Measurements from ENCODE around the gene RWDD3. TPM values are rescaled to one million over a fixed set of nuclear protein-coding genes. Genes with fewer than 3 reads are reported as not detected.

The RWDD3 gene
- total RNA-seq, 1 experiment from 2014 or later: 6.1 TPM

- in situ Hi-C loops (cut with HindIII; ENCODE audit: low pct_unique_long_range_greater_than_20kb, low sequenced_read_pairs) (no loop called here), intact Hi-C loops (cut with micrococcal nuclease; ENCODE audit: unreplicated experiment) (no loop called here)
- ChIA-PET CTCF (no interaction called here), POLR2A (no interaction called here)
- Histone ChIP-seq H3K36me3 (ENCODE audit: control insufficient read depth, insufficient read depth, low read length) (no peaks in the 10 kb centered on the region), H3K27ac (ENCODE audit: low read length) (no peak overlapping the region), H3K27me3 (ENCODE audit: control insufficient read depth, insufficient read depth, low read length) (no peaks in the 10 kb centered on the region), H3K4me3 (ENCODE audit: low read depth in 2 of 2, low read length in 2 of 2) (no peak overlapping the region), H3K9me3 (ENCODE audit: control insufficient read depth, insufficient read depth, low read depth, low read length) (no peaks in the 10 kb centered on the region), H3K4me1 (ENCODE audit: control insufficient read depth, insufficient read depth, low read length) (no peaks in the 10 kb centered on the region)
- no peak for TF ChIP-seq POLR2AphosphoS5 (IDR thresholded peaks at IDR 0.05; ENCODE audit: low read depth, low read length)
- no peak for ATAC-seq
- DNase-seq (ENCODE audit: low read depth, low spot score): no peak
- no TSS peak for BruUV-seq (replicated peaks)
These were observed 32.1 kb upstream of the RWDD3 start for GRCh38 chr1:95201905-95202304.

GRCh38 chr1:95203908-95204437, 30.0 kb upstream of the RWDD3 start:
- Histone ChIP-seq H3K27ac (ENCODE audit: low read length) (no peak overlapping the region), H3K4me3 (ENCODE audit: low read depth in 2 of 2, low read length in 2 of 2) (no peak overlapping the region), H3K4me1 (ENCODE audit: control insufficient read depth, insufficient read depth, low read length) (no peaks in the 10 kb centered on the region), H3K27me3 (ENCODE audit: control insufficient read depth, insufficient read depth, low read length) (no peaks in the 10 kb centered on the region), H3K9me3 (ENCODE audit: control insufficient read depth, insufficient read depth, low read depth, low read length) (no peaks in the 10 kb centered on the region), H3K36me3 (ENCODE audit: control insufficient read depth, insufficient read depth, low read length) (no peaks in the 10 kb centered on the region)
- POLR2A ChIA-PET: no interaction called here
- ATAC-seq: no peak
- intact Hi-C loops (cut with micrococcal nuclease; ENCODE audit: unreplicated experiment) (no loop called here), in situ Hi-C loops (cut with HindIII; ENCODE audit: low pct_unique_long_range_greater_than_20kb, low sequenced_read_pairs) (no loop called here)
- CTCF ChIA-PET: no interaction called here
- BruUV-seq (replicated peaks): no TSS peak
- no peak for DNase-seq (ENCODE audit: low read depth, low spot score)
- no peak for TF ChIP-seq CTCF (IDR thresholded peaks at IDR 0.05)
- no peak for TF ChIP-seq REST (IDR thresholded peaks at IDR 0.05; ENCODE audit: insufficient read depth in 1 of 2, low read depth in 2 of 2, low read length in 1 of 2)
- TF ChIP-seq TCF7L2 (IDR thresholded peaks at IDR 0.05; ENCODE audit: low read depth, low read length): no peak
- no peak for TF ChIP-seq POLR2AphosphoS5 (IDR thresholded peaks at IDR 0.05; ENCODE audit: low read depth, low read length)
- no peak for TF ChIP-seq SIN3A (IDR thresholded peaks at IDR 0.05; ENCODE audit: borderline replicate concordance, insufficient read depth, low read depth, low read length)

GRCh38 chr1:95206514-95206913, 27.5 kb upstream of the RWDD3 start:
- no peak for TF ChIP-seq POLR2AphosphoS5 (IDR thresholded peaks at IDR 0.05; ENCODE audit: low read depth, low read length)
- ATAC-seq: no peak
- no peaks in the 10 kb centered on the region for H3K4me1 ChIP-seq (ENCODE audit: control insufficient read depth, insufficient read depth, low read length)
- ChIA-PET CTCF (no interaction called here), POLR2A (interaction anchor here (0.7 kb wide), 1 partner anchor 189 kb away, joined by 4 read pairs; no protein-coding TSS in a partner anchor)
- no peaks in the 10 kb centered on the region for H3K27me3 ChIP-seq (ENCODE audit: control insufficient read depth, insufficient read depth, low read length)
- no peaks in the 10 kb centered on the region for H3K9me3 ChIP-seq (ENCODE audit: control insufficient read depth, insufficient read depth, low read depth, low read length)
- in situ Hi-C loops (cut with HindIII; ENCODE audit: low pct_unique_long_range_greater_than_20kb, low sequenced_read_pairs): no loop called here
- H3K36me3 ChIP-seq (ENCODE audit: control insufficient read depth, insufficient read depth, low read length): no peaks in the 10 kb centered on the region
- H3K27ac ChIP-seq (ENCODE audit: low read length): no peak overlapping the region
- no TSS peak for BruUV-seq (replicated peaks)
- intact Hi-C loops (cut with micrococcal nuclease; ENCODE audit: unreplicated experiment): no loop called here
- no peak overlapping the region for H3K4me3 ChIP-seq (ENCODE audit: low read depth in 2 of 2, low read length in 2 of 2)
- DNase-seq (ENCODE audit: low read depth, low spot score): no peak
